SK-N-MC (cell line): Measurements from ENCODE around the gene HIPK4.

ENCODE experiments used
- EZH2 ChIP-seq: fragments of 200-600 bp; sonication (generic); IDR thresholded peaks from one replicate; pipeline ENCODE4 v1.6.1; 2017; ENCODE audit warnings: antibody characterized with exemption
- POLR2AphosphoS5 ChIP-seq: IDR thresholded peaks from 2 replicates; pipeline ENCODE4 v1.6.1; 2012; ENCODE audit warnings: mild to moderate bottlenecking, low read depth, low read length, borderline replicate concordance

GRCh38 chr19:40419780-40420179, 29.8 kb upstream of the HIPK4 start:
- TF ChIP-seq EZH2: no peak
- no peak for TF ChIP-seq POLR2AphosphoS5
